Measurements from ENCODE around the gene TBC1D2. TPM values are rescaled to one million over a fixed set of nuclear protein-coding genes. Genes with fewer than 3 reads are reported as not detected.

TBC1D2 gene
- total and polyA plus RNA-seq, 10 of the 15 experiments (the other 5 are each of a cell fraction or from before 2014, with no cell fraction given): 0.04 to 1.6 (median 1.1) TPM

- Histone ChIP-seq H3K4me2 (ENCODE audit: control insufficient read depth, insufficient read depth) (no peak overlapping the region), H3K4me1 (ENCODE audit: control insufficient read depth, insufficient read depth, low read length) (no peaks in the 10 kb centered on the region), H3K79me2 (ENCODE audit: control insufficient read depth, insufficient read depth, low read length) (no peaks in the 10 kb centered on the region), H3K27ac (ENCODE audit: control insufficient read depth, insufficient read depth) (no peak overlapping the region), H4K20me1 (ENCODE audit: control insufficient read depth, insufficient read depth) (no peaks in the 10 kb centered on the region), H3K36me3 (ENCODE audit: control insufficient read depth in 2 of 2, insufficient read depth in 2 of 2, low read length in 1 of 2) (no peaks in the 10 kb centered on the region), H3K27me3 (replicated peaks in 1 of 2; ENCODE audit: control insufficient read depth in 2 of 2, insufficient read depth in 2 of 2, low read length in 1 of 2) (no peaks in the 10 kb centered on the region), H3K4me3 (no peak overlapping the region), H3K9me3 (replicated peaks; ENCODE audit: control insufficient read depth, insufficient read depth, low read length) (no peaks in the 10 kb centered on the region), H3K9ac (ENCODE audit: control insufficient read depth, insufficient read depth, low read length) (no peak overlapping the region), H2AFZ (ENCODE audit: control insufficient read depth, low read depth, low read length) (no peak overlapping the region)
- ChIA-PET CTCF (interaction anchor here (1.7 kb wide), 1 partner anchor 23 kb away, joined by 3 read pairs; no protein-coding TSS in a partner anchor), POLR2A (no interaction called here), RAD21 (ENCODE audit: unreplicated experiment) (no interaction called here), SMC1A (ENCODE audit: uncharacterized antibody, unreplicated experiment) (interaction anchor here (1.1 to 1.6 kb wide), 4 partner anchors 10 to 55 kb away, joined by 3 to 4 read pairs (median 4); no protein-coding TSS in a partner anchor)
- intact Hi-C loops (cut with micrococcal nuclease; ENCODE audit: unreplicated experiment): no loop called here
- WGBS (ENCODE audit: insufficient coverage, insufficient replicate concordance, low lambda C conversion rate, missing lambda C conversion rate): 87% methylated on average over 10 of the region's 10 CpGs
- DNase-seq (ENCODE audit: low read depth, low spot score) (no peak), FAIRE-seq (no peak), ATAC-seq (no peak)
- TF ChIP-seq MEF2B (IDR thresholded peaks at IDR 0.05; ENCODE audit: partially characterized antibody, poor library complexity, severe bottlenecking) (no peak), SIX5 (IDR thresholded peaks at IDR 0.05; ENCODE audit: low read depth, low read length, severe bottlenecking) (no peak), SP1 (IDR thresholded peaks at IDR 0.05; ENCODE audit: low read depth, low read length) (no peak), EED (IDR thresholded peaks at IDR 0.05; ENCODE audit: low read depth) (no peak), PKNOX1 (IDR thresholded peaks at IDR 0.05) (no peak), MAX (IDR thresholded peaks at IDR 0.05; ENCODE audit: low read depth, low read length) (no peak), IKZF2 (IDR thresholded peaks at IDR 0.05) (no peak), ATF2 (IDR thresholded peaks at IDR 0.05; ENCODE audit: low read length) (no peak), TCF12 (IDR thresholded peaks at IDR 0.05; ENCODE audit: low read depth, low read length) (no peak), BHLHE40 (IDR thresholded peaks at IDR 0.05; ENCODE audit: borderline replicate concordance in 1 of 2, low read depth in 2 of 2, low read length in 1 of 2) (no peak), USF2 (IDR thresholded peaks at IDR 0.05; ENCODE audit: borderline replicate concordance, low read depth, low read length) (no peak), CBX5 (IDR thresholded peaks at IDR 0.05; ENCODE audit: low read depth) (no peak), USF1 (IDR thresholded peaks at IDR 0.05; ENCODE audit: borderline replicate concordance, extremely low read length, insufficient read depth, low read depth, low read length) (no peak), GATAD2B (conservative IDR thresholded peaks at IDR 0.05; ENCODE audit: low read depth) (no peak), NFYB (IDR thresholded peaks at IDR 0.05; ENCODE audit: insufficient read depth, low read depth, low read length) (no peak), PAX8 (IDR thresholded peaks at IDR 0.05) (no peak), SREBF1 (IDR thresholded peaks at IDR 0.05; ENCODE audit: low read length) (no peak)
- no TSS peak for BruUV-seq (replicated peaks)
- in situ Hi-C loops (cut with MboI): no loop called here
These were observed 98.1 kb downstream of the TBC1D2 start for GRCh38 chr9:98157372-98157771.
